ENCODE measurements around the gene DCUN1D1. TPM values are rescaled to one million over a fixed set of nuclear protein-coding genes. Genes with fewer than 3 reads are reported as not detected.

Gene DCUN1D1
- total and polyA plus RNA-seq, 2 of the 8 experiments (the other 6 are each of a cell fraction or from before 2014, with no cell fraction given) = 6.8 to 70.3 TPM

GRCh38 chr3:182906036-182906435 lies 74.3 kb downstream of the DCUN1D1 start:
- Histone ChIP-seq H3K18ac (ENCODE audit: extremely low read depth, low read length) (no peak overlapping the region), H3K23ac (ENCODE audit: insufficient read length) (no peak overlapping the region), H2BK15ac (ENCODE audit: low read length) (no peak overlapping the region), H3K9me3 (ENCODE audit: insufficient read depth in 2 of 2, low read depth in 1 of 2, low read length in 1 of 2) (no peaks in the 10 kb centered on the region), H4K5ac (ENCODE audit: insufficient read length, low read depth, low read length) (no peak overlapping the region), H3K79me2 (ENCODE audit: control insufficient read depth in 1 of 2, insufficient read depth in 2 of 2, low read length in 2 of 2) (no peaks in the 10 kb centered on the region), H3K79me1 (ENCODE audit: low read depth, low read length) (no peaks in the 10 kb centered on the region), H3K4ac (replicated peaks; ENCODE audit: insufficient read length, low read depth, low read length) (no peak overlapping the region), H3K27ac (ENCODE audit: low read depth, low read length) (no peak overlapping the region), H2BK20ac (ENCODE audit: low read length) (no peak overlapping the region), H4K91ac (replicated peaks; ENCODE audit: insufficient read length, low read length) (no peak overlapping the region), H4K8ac (ENCODE audit: extremely low read depth, insufficient read depth, low read length) (no peak overlapping the region; the same call in 1 of the 2 replicates), H2AFZ (ENCODE audit: low read length) (no peak overlapping the region), H3K4me3 (ENCODE audit: extremely low read depth in 1 of 4, insufficient read depth in 2 of 4, low read depth in 3 of 4, low read length in 4 of 4) (no peak overlapping the region), H3K14ac (ENCODE audit: insufficient read length) (no peak overlapping the region), H3K4me1 (replicated peaks in 1 of 4; ENCODE audit: control insufficient read depth in 3 of 4, insufficient read depth in 4 of 4, low read length in 3 of 4) (peaks cover 0 to 3% (median 0%) of the 10 kb centered on the region in 4 experiments; a peak in 1 of 7 replicates), H3K36me3 (ENCODE audit: control insufficient read depth in 2 of 4, insufficient read depth in 4 of 4, low read length in 3 of 4) (no peaks in the 10 kb centered on the region), H2AK5ac (ENCODE audit: low read depth, low read length) (no peak overlapping the region), H2BK120ac (replicated peaks; ENCODE audit: low read depth, low read length) (no peak overlapping the region), H3K27me3 (replicated peaks in 1 of 4; ENCODE audit: control insufficient read depth in 3 of 4, extremely low read depth in 1 of 4, insufficient read depth in 3 of 4, low read length in 3 of 4) (no peaks in the 10 kb centered on the region), H2BK5ac (ENCODE audit: low read depth, low read length) (no peak overlapping the region), H3K56ac (replicated peaks; ENCODE audit: insufficient read length, low read depth, low read length) (no peak overlapping the region), H3K4me2 (ENCODE audit: insufficient read depth in 1 of 2, low read depth in 2 of 2, low read length in 2 of 2) (no peak overlapping the region), H3K9ac (replicated peaks in 1 of 4; ENCODE audit: extremely low read depth in 1 of 4, low read depth in 3 of 4, low read length in 3 of 4) (no peak overlapping the region), H4K20me1 (replicated peaks in 1 of 2; ENCODE audit: control insufficient read depth in 1 of 2, insufficient read depth in 2 of 2, low read length in 2 of 2) (no peaks in the 10 kb centered on the region), H2BK12ac (ENCODE audit: low read depth, low read length) (no peak overlapping the region), H3K23me2 (ENCODE audit: low read depth, low read length) (no peaks in the 10 kb centered on the region)
- DNase-seq (ENCODE audit: low read depth in 1 of 2, low spot score in 2 of 2) = no peak
- ChIA-PET CTCF (ENCODE audit: partially characterized antibody) (interaction anchor here (0.6 to 5.5 kb wide), 4 partner anchors 10 to 607 kb away, joined by 3 to 27 read pairs (median 4); no protein-coding TSS in a partner anchor), POLR2A (ENCODE audit: partially characterized antibody) (no interaction called here)
- WGBS, 2 experiments (ENCODE audit: extremely low coverage in 1 of 2, insufficient coverage in 1 of 2, insufficient read length in 1 of 2, insufficient replicate concordance in 2 of 2, low coverage in 1 of 2, low lambda C conversion rate in 2 of 2, missing lambda C conversion rate in 1 of 2) = 87% methylated on average over 1 of the region's 1 CpG; no CpG with 5 or more reads in 1 of the 2 experiments
- FAIRE-seq = no peak
- TF ChIP-seq BACH1 (IDR thresholded peaks at IDR 0.05; ENCODE audit: low read length) (no peak), TAF7 (optimal IDR thresholded peaks at IDR 0.05; ENCODE audit: borderline replicate concordance, low read depth, low read length) (no peak), EGR1 (IDR thresholded peaks at IDR 0.05; ENCODE audit: borderline replicate concordance, low read depth, low read length) (no peak), CHD1 (IDR thresholded peaks at IDR 0.05; ENCODE audit: low read depth, low read length) (no peak)
